Hematopoietic multipotent progenitor cell treated with erythropoietin and hydrocortisone succinate and interleukin-3 and kit ligand, for 4 days (in vitro differentiated cells): ENCODE measurements around the gene ZNF679.
A peak's percentile ranks its signal among the peaks of the same experiment; 100 is the strongest.
"Not testable (repeated sequence)": the region's sequence is repeated elsewhere in the genome, so short reads cannot be mapped to it uniquely, and the experiment has no call there.

Experiments used
- DNase-seq: peaks from one replicate; pipeline ENCODE4 v3.0.0-alpha.2; 2015

ZNF679 gene

GRCh38 chr7:64228174-64228573 is at the start of gene ZNF679:
TSS of gene ZNF679 (plus strand) at chr7:64228474. CDS start at chr7:64249118, 20,644 bp downstream.
- DNase-seq, result not testable (repeated sequence)

GRCh38 chr7:64180989-64181388 is 47.3 kb upstream of the ZNF679 start:
- peak; percentile 42 for DNase-seq

GRCh38 chr7:64181586-64181985 is 46.7 kb upstream of the ZNF679 start:
- DNase-seq, result no peak

GRCh38 chr7:64182036-64182790 is 46.1 kb upstream of the ZNF679 start:
- DNase-seq, result no peak

GRCh38 chr7:64183126-64183742 is 45.0 kb upstream of the ZNF679 start:
- DNase-seq, result peak; percentile 17

- no peak for DNase-seq
Measured at GRCh38 chr7:64183827-64184372, 44.4 kb upstream of the ZNF679 start.

GRCh38 chr7:64184376-64184775 is 43.9 kb upstream of the ZNF679 start:
- no peak for DNase-seq

- DNase-seq, result no peak
Measured at GRCh38 chr7:64187408-64187807, 40.9 kb upstream of the ZNF679 start.

GRCh38 chr7:64192148-64192704 is 36.0 kb upstream of the ZNF679 start:
- DNase-seq, result no peak

- DNase-seq, result no peak
Measured at GRCh38 chr7:64192775-64193174, 35.5 kb upstream of the ZNF679 start.

GRCh38 chr7:64206903-64207302 is 21.4 kb upstream of the ZNF679 start, which contains the start of gene ZNF735:
TSS of gene ZNF735 (plus strand) at chr7:64207203. CDS start at chr7:64207203, 0 bp downstream.
- no peak for DNase-seq

- DNase-seq, result not testable (repeated sequence)
Measured at GRCh38 chr7:64219710-64220298, 8.5 kb upstream of the ZNF679 start.

- DNase-seq, result no peak
Measured at GRCh38 chr7:64223366-64223765, 4.9 kb upstream of the ZNF679 start.

- DNase-seq, result no peak
Measured at GRCh38 chr7:64266341-64266919, 38.2 kb downstream of the ZNF679 start.

GRCh38 chr7:64277630-64278029 is 49.4 kb downstream of the ZNF679 start:
- no peak for DNase-seq

GRCh38 chr7:64294701-64295420 is 66.6 kb downstream of the ZNF679 start:
- DNase-seq, result no peak

- not testable (repeated sequence) for DNase-seq
Measured at GRCh38 chr7:64297418-64297817, 69.1 kb downstream of the ZNF679 start.

- DNase-seq, result no peak
Measured at GRCh38 chr7:64300641-64301405, 72.5 kb downstream of the ZNF679 start.

- peak; percentile 97 for DNase-seq
Measured at GRCh38 chr7:64307254-64308015, 79.2 kb downstream of the ZNF679 start.

- DNase-seq, result no peak
Measured at GRCh38 chr7:64308016-64308270, 79.7 kb downstream of the ZNF679 start.

- no peak for DNase-seq
Measured at GRCh38 chr7:64310426-64310825, 82.2 kb downstream of the ZNF679 start.
